H1 (cell line): Measurements from ENCODE around the gene WASL. TPM values are rescaled to one million over a fixed set of nuclear protein-coding genes. Genes with fewer than 3 reads are reported as not detected.

ENCODE experiments used
- BRCA1 ChIP-seq: IDR thresholded peaks from 2 replicates; pipeline ENCODE4 v1.6.1; 2012; ENCODE audit warnings: low read depth, low read length, improper control_type of control experiment
- CTCF ChIP-seq, 3 experiments: IDR thresholded peaks; 1 replicate in 2 of 3; 2 replicates in 1 of 3; pipeline versions ENCODE4 v1.5.1 to v1.6.1; 2011; ENCODE audit warnings: low read length in 3 of 3, mild to moderate bottlenecking in 3 of 3, inconsistent platforms in 2 of 3, low read depth in 1 of 3, moderate library complexity in 1 of 3; ENCODE audit not compliant: insufficient read depth in 1 of 3; ENCODE audit errors: control extremely low read depth in 1 of 3
- RAD21 ChIP-seq, 2 experiments: IDR thresholded peaks in 1 of 2; conservative IDR thresholded peaks in 1 of 2; 2 replicates each; pipeline ENCODE4 v1.6.1; 2011; ENCODE audit warnings: low read depth in 2 of 2, low read length in 2 of 2, improper control_type of control experiment in 1 of 2, inconsistent platforms in 1 of 2, mild to moderate bottlenecking in 1 of 2, moderate library complexity in 1 of 2
- polyA plus RNA-seq, 7 experiments: library from polyadenylated mRNA; depleted of rRNA in 3 of 7; stranded (reverse) in 5 of 7; unstranded in 2 of 7; fragments of >200 nt in 5 of 7; fragments of 200-250 nt in 2 of 7; gene quantifications; 1 replicate in 5 of 7; 2 replicates in 1 of 7; 4 replicates in 1 of 7; pipeline versions ENCODE4 v1.2.1 to v1.2.3, GENCODE V29; 2011 to 2013; ENCODE audit warnings: missing spikeins in 2 of 7, mixed read lengths in 2 of 7
- total RNA-seq: library from RNA; stranded (reverse); fragmentation: NEBNext Ultra II Directional; extraction: Animal tissue kit (Norgen Biotek cat#: 25700); gene quantifications from 2 replicates; pipeline ENCODE4 v1.2.1, GENCODE V29; 2021
- TF ChIP-seq, protein P1 (sequence below): IDR thresholded peaks from 2 replicates; pipeline ENCODE4 v1.6.1; 2012; ENCODE audit warnings: low read length, inconsistent platforms

Gene WASL
- total and polyA plus RNA-seq, 2 of the 8 experiments (the other 6 are each of a cell fraction or from before 2014, with no cell fraction given): 7.7 to 38.9 TPM

DNA sequence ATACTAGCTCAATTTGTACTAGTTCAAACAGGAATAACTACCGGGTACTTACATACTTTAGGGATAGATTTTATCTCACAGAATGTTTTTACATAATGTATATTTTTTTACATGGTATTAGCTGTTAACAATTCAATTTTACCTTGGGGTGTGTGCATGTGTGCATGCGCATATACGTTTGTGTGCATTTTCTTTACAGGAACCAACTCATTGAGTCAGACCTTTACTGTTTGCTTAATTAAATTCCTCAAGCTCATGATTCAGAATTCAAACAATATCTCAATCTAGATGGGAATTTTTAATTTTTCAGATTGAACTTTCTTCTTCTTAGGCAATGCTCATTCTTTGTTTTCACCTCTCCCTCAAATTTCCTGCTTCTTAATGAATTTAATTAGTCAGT lies 24.7 kb upstream of the WASL start (continued):
- TF ChIP-seq CTCF (IDR thresholded peaks at IDR 0.05; ENCODE audit: control extremely low read depth in 1 of 3, insufficient read depth in 1 of 3, low read depth in 1 of 3, low read length in 3 of 3) (no peak), RAD21 (IDR thresholded peaks at IDR 0.05 in 1 of 2, conservative IDR thresholded peaks at IDR 0.05 in 1 of 2; ENCODE audit: low read depth in 2 of 2, low read length in 2 of 2) (no peak), BRCA1 (no peak)
- TF ChIP-seq, protein P1, sequence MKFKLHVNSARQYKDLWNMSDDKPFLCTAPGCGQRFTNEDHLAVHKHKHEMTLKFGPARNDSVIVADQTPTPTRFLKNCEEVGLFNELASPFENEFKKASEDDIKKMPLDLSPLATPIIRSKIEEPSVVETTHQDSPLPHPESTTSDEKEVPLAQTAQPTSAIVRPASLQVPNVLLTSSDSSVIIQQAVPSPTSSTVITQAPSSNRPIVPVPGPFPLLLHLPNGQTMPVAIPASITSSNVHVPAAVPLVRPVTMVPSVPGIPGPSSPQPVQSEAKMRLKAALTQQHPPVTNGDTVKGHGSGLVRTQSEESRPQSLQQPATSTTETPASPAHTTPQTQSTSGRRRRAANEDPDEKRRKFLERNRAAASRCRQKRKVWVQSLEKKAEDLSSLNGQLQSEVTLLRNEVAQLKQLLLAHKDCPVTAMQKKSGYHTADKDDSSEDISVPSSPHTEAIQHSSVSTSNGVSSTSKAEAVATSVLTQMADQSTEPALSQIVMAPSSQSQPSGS: no peak
